OCI-LY7 (cell line): ENCODE measurements around the gene SPATA31E1.

Experiments used
- CTCF ChIP-seq: fragments of 200-600 bp; sonication (generic); conservative IDR thresholded peaks from 2 replicates; pipeline ENCODE4 v1.5.1; 2014; ENCODE audit warnings: mild to moderate bottlenecking, antibody characterized with exemption, low read length, moderate library complexity, mixed read lengths
- EZH2phosphoT487 ChIP-seq: fragments of 200-600 bp; sonication (generic); IDR thresholded peaks from 2 replicates; pipeline ENCODE4 v1.6.1; 2018; ENCODE audit warnings: low read depth, borderline replicate concordance, mild to moderate bottlenecking, mixed run types, antibody characterized with exemption, low read length, moderate library complexity, mixed read lengths

- TF ChIP-seq CTCF, result no peak
- TF ChIP-seq EZH2phosphoT487, result no peak
Measured at GRCh38 chr9:87861332-87861731, 21.3 kb upstream of the SPATA31E1 start.
